CD4-positive, CD25-positive, alpha-beta regulatory T cell (primary cell): ENCODE measurements around the gene CA12. TPM values are rescaled to one million over a fixed set of nuclear protein-coding genes. Genes with fewer than 3 reads are reported as not detected.
A peak's percentile ranks its signal among the peaks of the same experiment; 100 is the strongest.

ENCODE experiments used
- ATAC-seq, 2 donors: fragments of 150-1000 bp; cut with Tn5 transposase; one replicate each; pipeline ENCODE4 v1.10.0; 2021; ENCODE audit warnings: low read depth in 2 of 2, moderate number of reproducible peaks in 2 of 2, moderate library complexity in 1 of 2
- DNase-seq, 3 donors: peaks; one replicate each; pipeline versions ENCODE4 v3.0.0 to v3.0.0-alpha.2; 2012 to 2022; ENCODE audit warnings: mixed read lengths in 1 of 3
- H3K27ac ChIP-seq: one replicate; pipeline ENCODE4 v1.7.0; 2013; ENCODE audit warnings: mild to moderate bottlenecking, low read length; ENCODE audit not compliant: insufficient read depth, poor library complexity, severe bottlenecking
- H3K27me3 ChIP-seq: one replicate; pipeline ENCODE4 v1.7.0; 2013; ENCODE audit warnings: low read length; ENCODE audit not compliant: control insufficient read depth, insufficient read depth
- H3K36me3 ChIP-seq: one replicate; pipeline ENCODE4 v1.7.0; 2013; ENCODE audit warnings: mild to moderate bottlenecking, low read length, moderate library complexity; ENCODE audit not compliant: control insufficient read depth, insufficient read depth
- H3K4me1 ChIP-seq: 2 replicates; pipeline ENCODE4 v1.7.0; 2013; ENCODE audit warnings: mild to moderate bottlenecking, low read length; ENCODE audit not compliant: insufficient read depth, control insufficient read depth, poor library complexity, severe bottlenecking
- H3K4me3 ChIP-seq: one replicate; pipeline ENCODE4 v1.7.0; 2013; ENCODE audit warnings: low read depth, mild to moderate bottlenecking, low read length, moderate library complexity
- H3K9me3 ChIP-seq, 2 experiments: 1 replicate in 1 of 2; 2 replicates in 1 of 2; pipeline ENCODE4 v1.7.0; 2013; ENCODE audit warnings: low read length in 2 of 2, mild to moderate bottlenecking in 1 of 2, moderate library complexity in 1 of 2; ENCODE audit not compliant: control insufficient read depth in 2 of 2
- H3K27ac Mint-ChIP-seq, 3 donors: one replicate each; pipeline ENCODE4 v1.8.0; 2020 to 2022; ENCODE audit warnings: mild to moderate bottlenecking in 3 of 3, mixed read lengths in 3 of 3, moderate library complexity in 2 of 3
- H3K27me3 Mint-ChIP-seq: one replicate; pipeline ENCODE4 v1.8.0; 2022; ENCODE audit warnings: mild to moderate bottlenecking, mixed read lengths
- H3K36me3 Mint-ChIP-seq: one replicate; pipeline ENCODE4 v1.8.0; 2020; ENCODE audit warnings: mixed read lengths
- H3K4me1 Mint-ChIP-seq, 4 donors: one replicate each; pipeline ENCODE4 v1.8.0; 2020 to 2022; ENCODE audit warnings: mixed read lengths in 4 of 4, mild to moderate bottlenecking in 1 of 4
- H3K4me3 Mint-ChIP-seq, 4 donors: one replicate each; pipeline ENCODE4 v1.8.0; 2020 to 2022; ENCODE audit warnings: mild to moderate bottlenecking in 4 of 4, mixed read lengths in 4 of 4, moderate library complexity in 3 of 4
- H3K9me3 Mint-ChIP-seq, 7 donors: one replicate each; pipeline ENCODE4 v1.8.0; 2020 to 2022; ENCODE audit warnings: mixed read lengths in 7 of 7, mild to moderate bottlenecking in 3 of 7, moderate library complexity in 2 of 7
- polyA plus RNA-seq, 4 donors: library from polyadenylated mRNA; unstranded; fragments of 300-500 nt; fragmentation: Illumina TruSeq; gene quantifications; one replicate each; pipeline ENCODE4 v1.2.3, GENCODE V29; 2021
- total RNA-seq: library from RNA; stranded (reverse); gene quantifications from one replicate; pipeline ENCODE4 v1.2.3, GENCODE V29; 2022

Gene CA12
- total and polyA plus RNA-seq, 5 donors from 2014 or later: not detected

DNA sequence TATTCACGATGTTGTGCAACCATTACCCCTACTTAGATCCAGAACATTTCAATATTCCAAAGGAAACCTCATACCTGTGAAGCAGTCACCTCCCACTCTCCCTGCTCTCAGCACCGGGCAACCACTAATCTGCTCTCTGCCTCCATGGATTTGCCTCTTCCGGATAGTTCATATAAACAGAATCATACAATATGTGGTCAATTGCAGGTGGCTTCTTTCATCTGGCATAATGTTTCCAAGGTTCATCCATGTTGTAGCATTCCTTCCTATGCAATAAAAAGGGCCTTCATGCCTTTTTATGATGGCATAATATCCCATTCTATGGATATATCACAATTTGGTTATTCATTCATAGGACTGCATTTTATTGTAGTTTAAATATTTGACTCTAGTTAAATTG, 23.9 kb downstream of the CA12 start:
- no peak overlapping the region for H3K27ac Mint-ChIP-seq
- Histone ChIP-seq H3K27ac (no peak overlapping the region), H3K27me3 (peaks cover 2% of the 10 kb centered on the region), H3K36me3 (no peaks in the 10 kb centered on the region), H3K4me1 (no peaks in the 10 kb centered on the region), H3K9me3 (no peaks in the 10 kb centered on the region), H3K4me3 (no peak overlapping the region)
- H3K27me3 Mint-ChIP-seq: peaks cover 9% of the 10 kb centered on the region
- no peak for DNase-seq
- peaks cover 0 to 2% (median 0%) of the 10 kb centered on the region in 7 donors for H3K9me3 Mint-ChIP-seq
- no peaks in the 10 kb centered on the region for H3K36me3 Mint-ChIP-seq
- ATAC-seq: no peak
- no peak overlapping the region for H3K4me3 Mint-ChIP-seq
- H3K4me1 Mint-ChIP-seq: no peaks in the 10 kb centered on the region

DNA sequence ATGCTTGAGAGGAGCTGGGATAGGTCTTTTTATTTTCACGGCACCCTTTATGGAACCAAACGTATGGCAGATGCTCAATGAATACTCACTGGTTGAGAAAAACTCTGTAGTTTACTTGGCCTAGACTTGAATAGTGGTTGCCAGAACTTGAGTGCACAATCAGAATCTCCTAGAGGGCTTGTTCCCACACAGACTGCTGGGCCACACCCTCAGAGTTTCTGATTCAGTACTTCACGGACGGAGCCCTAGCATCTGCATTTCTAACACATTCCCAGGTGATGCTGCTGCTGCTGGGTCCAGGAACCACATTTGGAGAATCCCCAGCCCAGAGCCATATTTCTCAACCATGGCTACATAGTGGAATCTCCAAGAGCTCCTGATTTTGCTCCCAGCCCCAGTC, 24.6 kb downstream of the CA12 start:
- peaks cover 0 to 2% (median 0%) of the 10 kb centered on the region in 7 donors for H3K9me3 Mint-ChIP-seq
- ATAC-seq (no peak), DNase-seq (no peak)
- no peaks in the 10 kb centered on the region for H3K36me3 ChIP-seq
- no peak overlapping the region for H3K27ac Mint-ChIP-seq
- no peaks in the 10 kb centered on the region for H3K4me1 Mint-ChIP-seq
- H3K27ac ChIP-seq: no peak overlapping the region
- peaks cover 9% of the 10 kb centered on the region for H3K27me3 Mint-ChIP-seq
- H3K4me1 ChIP-seq: no peaks in the 10 kb centered on the region
- no peaks in the 10 kb centered on the region for H3K36me3 Mint-ChIP-seq
- H3K9me3 ChIP-seq: no peaks in the 10 kb centered on the region
- peaks cover 2% of the 10 kb centered on the region for H3K27me3 ChIP-seq
- no peak overlapping the region for H3K4me3 ChIP-seq
- no peak overlapping the region for H3K4me3 Mint-ChIP-seq

DNA sequence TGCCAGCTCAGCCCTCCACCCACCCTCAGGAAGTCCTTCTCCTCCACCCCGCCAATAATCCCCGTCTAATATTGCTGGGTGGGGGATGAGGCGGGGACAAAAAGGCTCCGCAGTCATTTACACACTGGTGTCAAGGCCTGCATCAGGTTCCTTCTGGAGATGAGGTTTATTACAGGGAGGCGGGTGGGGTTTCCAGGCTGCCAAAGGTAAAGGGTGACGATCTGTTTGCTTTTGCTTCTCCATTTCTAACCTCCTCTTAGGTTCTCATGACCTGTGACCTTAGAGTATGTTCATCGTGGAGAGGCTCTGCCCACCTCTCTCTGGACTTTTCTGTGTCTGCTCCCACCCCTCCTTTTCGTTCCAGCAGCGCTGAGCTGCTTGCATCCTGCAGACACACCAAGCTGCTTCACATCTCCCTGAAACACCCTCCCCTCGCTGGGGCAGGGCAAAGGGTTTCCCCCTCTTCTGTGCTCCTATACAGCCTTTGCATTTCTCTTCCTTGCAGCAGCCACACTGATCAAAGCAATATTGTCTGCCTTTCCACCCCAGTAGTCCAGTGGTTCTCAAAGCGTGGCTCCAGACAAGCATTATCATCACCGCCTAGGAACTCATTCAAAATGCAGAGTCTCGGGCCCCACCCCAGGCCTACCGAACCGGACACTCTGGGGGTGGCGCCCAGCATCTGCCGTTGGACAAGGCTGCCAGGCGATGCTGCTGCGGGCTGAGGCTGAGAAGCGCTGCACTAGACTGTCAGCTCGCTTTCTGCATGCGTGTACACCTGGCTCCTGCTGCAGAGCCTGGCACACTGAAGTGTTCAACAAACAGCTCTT, 26.6 kb downstream of the CA12 start:
- ATAC-seq: no peak

DNA sequence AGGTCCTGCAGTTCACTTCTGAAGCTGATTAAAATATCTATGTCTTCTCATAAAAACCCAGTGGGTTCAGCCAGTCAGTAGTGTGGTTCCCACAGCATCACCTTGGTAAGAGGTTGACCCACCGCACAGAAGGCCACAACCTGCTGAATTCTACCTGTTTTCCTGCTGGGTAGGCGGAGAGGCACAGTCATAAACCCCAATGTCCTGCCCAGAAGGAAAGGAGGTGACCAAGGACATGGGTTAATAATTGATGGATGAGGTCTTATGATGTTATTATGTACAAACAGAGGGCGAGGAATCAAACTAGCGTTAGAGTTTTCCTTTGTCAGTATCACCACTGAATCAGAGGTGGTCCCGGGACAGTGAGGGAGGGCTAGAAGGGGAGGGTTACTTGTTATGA, 27.8 kb downstream of the CA12 start:
- H3K4me1 Mint-ChIP-seq: no peaks in the 10 kb centered on the region
- H3K27ac Mint-ChIP-seq: no peak overlapping the region
- H3K4me3 Mint-ChIP-seq: no peak overlapping the region
- Histone ChIP-seq H3K4me1 (no peaks in the 10 kb centered on the region), H3K9me3 (no peaks in the 10 kb centered on the region), H3K27me3 (no peaks in the 10 kb centered on the region), H3K36me3 (no peaks in the 10 kb centered on the region), H3K4me3 (no peak overlapping the region), H3K27ac (no peak overlapping the region)
- H3K36me3 Mint-ChIP-seq: no peaks in the 10 kb centered on the region
- peaks cover 4% of the 10 kb centered on the region for H3K27me3 Mint-ChIP-seq
- peaks cover 0 to 2% (median 0%) of the 10 kb centered on the region in 7 donors for H3K9me3 Mint-ChIP-seq
- ATAC-seq (no peak), DNase-seq (no peak)

More for the DNA sequence above, 26.6 kb downstream of the CA12 start:
- Mint-ChIP-seq H3K4me1 (no peaks in the 10 kb centered on the region), H3K27ac (no peak overlapping the region), H3K4me3 (no peak overlapping the region), H3K27me3 (peaks cover 9% of the 10 kb centered on the region), H3K36me3 (no peaks in the 10 kb centered on the region), H3K9me3 (peaks cover 0 to 2% (median 0%) of the 10 kb centered on the region in 7 donors)
- DNase-seq: no peak
- Histone ChIP-seq H3K36me3 (no peaks in the 10 kb centered on the region), H3K4me1 (no peaks in the 10 kb centered on the region), H3K27ac (no peak overlapping the region), H3K9me3 (no peaks in the 10 kb centered on the region), H3K27me3 (no peaks in the 10 kb centered on the region), H3K4me3 (no peak overlapping the region)

DNA sequence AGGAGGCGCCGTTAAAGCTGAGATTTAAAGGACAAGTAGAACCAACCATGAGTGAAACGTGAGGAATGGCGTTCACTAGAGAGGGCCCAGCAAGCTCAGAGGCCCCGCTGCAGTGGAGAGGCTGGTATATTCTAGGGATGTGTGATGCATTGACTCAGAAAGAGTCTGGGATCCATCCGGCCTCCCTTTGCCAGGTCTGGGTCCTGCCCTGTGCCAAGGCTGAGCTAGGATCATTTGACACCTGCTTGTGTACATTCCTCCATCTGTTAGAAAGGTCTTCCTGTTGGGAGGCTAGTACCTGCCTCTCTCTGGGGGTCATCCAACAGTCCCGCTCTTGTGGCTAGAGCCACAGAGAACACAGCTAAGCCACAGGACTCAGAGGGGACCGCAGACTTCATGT, 28.4 kb downstream of the CA12 start:
- no peak overlapping the region for H3K27ac Mint-ChIP-seq
- DNase-seq: no peak
- no peak overlapping the region for H3K4me3 Mint-ChIP-seq
- no peaks in the 10 kb centered on the region for H3K4me1 Mint-ChIP-seq
- H3K9me3 Mint-ChIP-seq: peaks cover 0 to 2% (median 0%) of the 10 kb centered on the region in 7 donors
- ATAC-seq: no peak
- H3K4me3 ChIP-seq: no peak overlapping the region
- no peaks in the 10 kb centered on the region for H3K27me3 ChIP-seq
- H3K27me3 Mint-ChIP-seq: peaks cover 4% of the 10 kb centered on the region
- no peaks in the 10 kb centered on the region for H3K36me3 ChIP-seq
- H3K9me3 ChIP-seq: no peaks in the 10 kb centered on the region
- no peaks in the 10 kb centered on the region for H3K36me3 Mint-ChIP-seq
- no peak overlapping the region for H3K27ac ChIP-seq
- no peaks in the 10 kb centered on the region for H3K4me1 ChIP-seq

DNA sequence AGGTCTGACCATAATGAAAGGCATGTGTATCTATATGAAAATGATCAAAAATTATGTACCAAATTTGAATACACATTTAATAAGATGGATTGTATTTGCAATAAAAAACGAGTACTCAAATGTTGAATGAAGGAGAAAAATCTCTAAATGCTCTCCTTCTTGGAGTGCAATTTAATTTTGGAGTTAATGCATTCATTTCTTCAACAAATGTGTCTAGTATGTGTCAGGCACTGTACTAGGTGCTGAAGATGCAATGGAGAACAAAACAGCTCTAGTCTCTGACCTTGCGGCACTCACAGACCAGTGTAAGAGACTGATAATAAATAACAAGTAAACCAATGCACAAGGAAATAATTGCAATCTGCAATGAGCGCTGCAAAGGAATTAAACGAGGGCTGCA, 28.8 kb downstream of the CA12 start:
- Mint-ChIP-seq H3K36me3 (no peaks in the 10 kb centered on the region), H3K27ac (no peak overlapping the region)

DNA sequence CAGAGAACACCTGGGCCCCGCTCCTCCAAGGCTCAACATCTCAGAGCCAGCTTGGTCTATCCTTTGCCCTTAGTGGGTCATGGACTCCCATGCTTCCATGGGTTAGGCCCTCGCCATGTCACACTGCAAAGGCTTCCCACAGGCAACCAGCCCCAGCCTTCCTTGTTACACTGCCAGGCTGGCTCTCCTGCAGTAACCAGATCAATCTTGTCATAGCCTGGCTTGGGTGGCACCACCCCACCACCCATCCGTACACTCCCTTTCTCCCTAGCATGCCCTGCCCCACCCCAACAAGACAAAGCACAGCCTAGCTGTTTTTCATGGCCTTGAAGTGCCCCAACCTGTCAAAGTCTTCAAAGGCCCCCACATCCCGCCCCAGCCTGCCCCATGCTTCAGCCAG, 30.5 kb downstream of the CA12 start:
- no peaks in the 10 kb centered on the region for H3K27me3 ChIP-seq
- H3K36me3 ChIP-seq: no peaks in the 10 kb centered on the region
- no peak overlapping the region for H3K27ac ChIP-seq
- Mint-ChIP-seq H3K36me3 (no peaks in the 10 kb centered on the region), H3K4me3 (no peak overlapping the region), H3K9me3 (peaks cover 0 to 2% (median 0%) of the 10 kb centered on the region in 7 donors), H3K27ac (peak overlapping the region in 1 of 3 donors; percentile 3), H3K4me1 (no peaks in the 10 kb centered on the region), H3K27me3 (no peaks in the 10 kb centered on the region)
- H3K4me1 ChIP-seq: no peaks in the 10 kb centered on the region
- no peaks in the 10 kb centered on the region for H3K9me3 ChIP-seq
- ATAC-seq (no peak), DNase-seq (no peak)
- no peak overlapping the region for H3K4me3 ChIP-seq

More for the DNA sequence above, 28.8 kb downstream of the CA12 start:
- no peaks in the 10 kb centered on the region for H3K36me3 ChIP-seq
- no peaks in the 10 kb centered on the region for H3K9me3 ChIP-seq
- H3K9me3 Mint-ChIP-seq: peaks cover 0 to 2% (median 0%) of the 10 kb centered on the region in 7 donors
- H3K4me3 Mint-ChIP-seq: no peak overlapping the region
- H3K27me3 ChIP-seq: no peaks in the 10 kb centered on the region
- H3K27ac ChIP-seq: no peak overlapping the region
- ATAC-seq (no peak), DNase-seq (no peak)
- H3K4me3 ChIP-seq: no peak overlapping the region
- H3K4me1 ChIP-seq: no peaks in the 10 kb centered on the region
- peaks cover 2% of the 10 kb centered on the region for H3K27me3 Mint-ChIP-seq
- no peaks in the 10 kb centered on the region for H3K4me1 Mint-ChIP-seq

DNA sequence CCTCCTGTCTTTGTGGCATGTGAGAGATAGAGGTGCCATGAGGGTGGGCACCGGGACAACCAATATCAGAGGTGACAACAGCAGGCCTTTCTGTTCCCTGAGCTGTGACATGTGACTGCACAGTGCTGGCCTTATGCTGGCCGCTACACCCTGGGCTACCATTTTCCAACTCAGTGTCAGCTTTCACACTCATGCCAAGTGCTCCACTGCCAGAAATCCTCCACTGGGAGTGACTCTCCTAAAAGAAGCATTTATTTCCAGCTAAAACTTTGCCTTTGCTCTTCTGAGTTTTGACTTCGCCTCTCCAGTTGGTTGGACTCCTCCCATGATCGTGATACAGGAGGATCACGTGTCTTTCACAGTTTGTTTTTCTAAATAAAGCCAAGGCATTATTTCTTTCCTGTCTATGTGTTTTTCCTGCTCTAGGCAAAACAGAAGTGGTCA, 31.4 kb downstream of the CA12 start:
- no peaks in the 10 kb centered on the region for H3K9me3 ChIP-seq
- H3K27me3 ChIP-seq: no peaks in the 10 kb centered on the region
- DNase-seq: no peak
- H3K27ac ChIP-seq: no peak overlapping the region
- H3K4me1 Mint-ChIP-seq: no peaks in the 10 kb centered on the region
- H3K9me3 Mint-ChIP-seq: peaks cover 0 to 2% (median 0%) of the 10 kb centered on the region in 7 donors
- H3K36me3 ChIP-seq: no peaks in the 10 kb centered on the region
- H3K36me3 Mint-ChIP-seq: no peaks in the 10 kb centered on the region
- H3K4me1 ChIP-seq: no peaks in the 10 kb centered on the region
- H3K4me3 Mint-ChIP-seq: no peak overlapping the region
- no peak overlapping the region for H3K27ac Mint-ChIP-seq
- ATAC-seq: no peak
- H3K27me3 Mint-ChIP-seq: no peaks in the 10 kb centered on the region
- H3K4me3 ChIP-seq: no peak overlapping the region
